ENCODE measurements around the gene STBD1. TPM values are rescaled to one million over a fixed set of nuclear protein-coding genes. Genes with fewer than 3 reads are reported as not detected.

STBD1 gene
- total RNA-seq, 1 experiment from 2014 or later = 4.9 TPM

- no peak for TF ChIP-seq CTCF (IDR thresholded peaks at IDR 0.05)
- TF ChIP-seq POLR2AphosphoS5 (IDR thresholded peaks at IDR 0.05; ENCODE audit: low read depth, low read length) = no peak
- no peak for TF ChIP-seq SIN3A (IDR thresholded peaks at IDR 0.05; ENCODE audit: borderline replicate concordance, insufficient read depth, low read depth, low read length)
- no peak for TF ChIP-seq REST (IDR thresholded peaks at IDR 0.05; ENCODE audit: insufficient read depth in 1 of 2, low read depth in 2 of 2, low read length in 1 of 2)
- TF ChIP-seq TCF7L2 (IDR thresholded peaks at IDR 0.05; ENCODE audit: low read depth, low read length) = no peak
- no peak for DNase-seq (ENCODE audit: low read depth, low spot score)
- Histone ChIP-seq H3K27ac (ENCODE audit: low read length) (no peak overlapping the region), H3K27me3 (ENCODE audit: control insufficient read depth, insufficient read depth, low read length) (no peaks in the 10 kb centered on the region), H3K4me1 (ENCODE audit: control insufficient read depth, insufficient read depth, low read length) (no peaks in the 10 kb centered on the region), H3K4me3 (ENCODE audit: low read depth in 2 of 2, low read length in 2 of 2) (no peak overlapping the region), H3K36me3 (ENCODE audit: control insufficient read depth, insufficient read depth, low read length) (no peaks in the 10 kb centered on the region), H3K9me3 (ENCODE audit: control insufficient read depth, insufficient read depth, low read depth, low read length) (no peaks in the 10 kb centered on the region)
- BruUV-seq (replicated peaks) = no TSS peak
- POLR2A ChIA-PET = no interaction called here
- CTCF ChIA-PET = no interaction called here
- in situ Hi-C loops (cut with HindIII; ENCODE audit: low pct_unique_long_range_greater_than_20kb, low sequenced_read_pairs) (no loop called here), intact Hi-C loops (cut with micrococcal nuclease; ENCODE audit: unreplicated experiment) (no loop called here)
- ATAC-seq = no peak
These were observed 29.7 kb upstream of the STBD1 start for GRCh38 chr4:76276813-76277212.

- H3K27me3 ChIP-seq (ENCODE audit: control insufficient read depth, insufficient read depth, low read length) = no peaks in the 10 kb centered on the region
- H3K9me3 ChIP-seq (ENCODE audit: control insufficient read depth, insufficient read depth, low read depth, low read length) = no peaks in the 10 kb centered on the region
- DNase-seq (ENCODE audit: low read depth, low spot score) (no peak), ATAC-seq (no peak)
- ChIA-PET CTCF (no interaction called here), POLR2A (no interaction called here)
- TF ChIP-seq TCF7L2 (IDR thresholded peaks at IDR 0.05; ENCODE audit: low read depth, low read length) (no peak), CTCF (IDR thresholded peaks at IDR 0.05) (no peak), SIN3A (IDR thresholded peaks at IDR 0.05; ENCODE audit: borderline replicate concordance, insufficient read depth, low read depth, low read length) (no peak), REST (IDR thresholded peaks at IDR 0.05; ENCODE audit: insufficient read depth in 1 of 2, low read depth in 2 of 2, low read length in 1 of 2) (no peak), POLR2AphosphoS5 (IDR thresholded peaks at IDR 0.05; ENCODE audit: low read depth, low read length) (no peak)
- H3K4me3 ChIP-seq (ENCODE audit: low read depth in 2 of 2, low read length in 2 of 2) = no peak overlapping the region
- no peak overlapping the region for H3K27ac ChIP-seq (ENCODE audit: low read length)
- H3K4me1 ChIP-seq (ENCODE audit: control insufficient read depth, insufficient read depth, low read length) = no peaks in the 10 kb centered on the region
- intact Hi-C loops (cut with micrococcal nuclease; ENCODE audit: unreplicated experiment) (no loop called here), in situ Hi-C loops (cut with HindIII; ENCODE audit: low pct_unique_long_range_greater_than_20kb, low sequenced_read_pairs) (no loop called here)
- BruUV-seq (replicated peaks) = no TSS peak
- H3K36me3 ChIP-seq (ENCODE audit: control insufficient read depth, insufficient read depth, low read length) = no peaks in the 10 kb centered on the region
These were observed 28.9 kb upstream of the STBD1 start for GRCh38 chr4:76277667-76278066.

Data from Panc1 (cell line).